Fibroblast of pulmonary artery (primary cell): Measurements from ENCODE around the gene VPREB3.

Experiments used
- DNase-seq: peaks from one replicate; pipeline ENCODE4 v3.0.0-alpha.2; 2010; ENCODE audit warnings: low read depth
- H3K4me3 ChIP-seq: replicated peaks from 2 replicates; pipeline ENCODE4 v1.5.1; 2011; ENCODE audit warnings: low read depth, mild to moderate bottlenecking, control low read depth, low read length, moderate library complexity
- TF ChIP-seq, protein P1 (sequence below): IDR thresholded peaks from 2 replicates; pipeline ENCODE4 v1.5.1; 2011; ENCODE audit warnings: mild to moderate bottlenecking, control low read depth, low read length, inconsistent platforms; ENCODE audit errors: missing control alignments

Gene VPREB3

GRCh38 chr22:23793326-23793725 lies 39.1 kb upstream of the VPREB3 start:
- no peak overlapping the region for H3K4me3 ChIP-seq
- no peak for DNase-seq
- TF ChIP-seq, protein P1, sequence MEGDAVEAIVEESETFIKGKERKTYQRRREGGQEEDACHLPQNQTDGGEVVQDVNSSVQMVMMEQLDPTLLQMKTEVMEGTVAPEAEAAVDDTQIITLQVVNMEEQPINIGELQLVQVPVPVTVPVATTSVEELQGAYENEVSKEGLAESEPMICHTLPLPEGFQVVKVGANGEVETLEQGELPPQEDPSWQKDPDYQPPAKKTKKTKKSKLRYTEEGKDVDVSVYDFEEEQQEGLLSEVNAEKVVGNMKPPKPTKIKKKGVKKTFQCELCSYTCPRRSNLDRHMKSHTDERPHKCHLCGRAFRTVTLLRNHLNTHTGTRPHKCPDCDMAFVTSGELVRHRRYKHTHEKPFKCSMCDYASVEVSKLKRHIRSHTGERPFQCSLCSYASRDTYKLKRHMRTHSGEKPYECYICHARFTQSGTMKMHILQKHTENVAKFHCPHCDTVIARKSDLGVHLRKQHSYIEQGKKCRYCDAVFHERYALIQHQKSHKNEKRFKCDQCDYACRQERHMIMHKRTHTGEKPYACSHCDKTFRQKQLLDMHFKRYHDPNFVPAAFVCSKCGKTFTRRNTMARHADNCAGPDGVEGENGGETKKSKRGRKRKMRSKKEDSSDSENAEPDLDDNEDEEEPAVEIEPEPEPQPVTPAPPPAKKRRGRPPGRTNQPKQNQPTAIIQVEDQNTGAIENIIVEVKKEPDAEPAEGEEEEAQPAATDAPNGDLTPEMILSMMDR: no peak

GRCh38 chr22:23791738-23792645 lies 37.8 kb upstream of the VPREB3 start:
- H3K4me3 ChIP-seq: no peak overlapping the region
- TF ChIP-seq, protein P1: no peak
- no peak for DNase-seq

GRCh38 chr22:23790819-23791737 lies 36.9 kb upstream of the VPREB3 start:
- DNase-seq: peak; percentile 39
- no peak overlapping the region for H3K4me3 ChIP-seq
- TF ChIP-seq, protein P1: no peak

DNA sequence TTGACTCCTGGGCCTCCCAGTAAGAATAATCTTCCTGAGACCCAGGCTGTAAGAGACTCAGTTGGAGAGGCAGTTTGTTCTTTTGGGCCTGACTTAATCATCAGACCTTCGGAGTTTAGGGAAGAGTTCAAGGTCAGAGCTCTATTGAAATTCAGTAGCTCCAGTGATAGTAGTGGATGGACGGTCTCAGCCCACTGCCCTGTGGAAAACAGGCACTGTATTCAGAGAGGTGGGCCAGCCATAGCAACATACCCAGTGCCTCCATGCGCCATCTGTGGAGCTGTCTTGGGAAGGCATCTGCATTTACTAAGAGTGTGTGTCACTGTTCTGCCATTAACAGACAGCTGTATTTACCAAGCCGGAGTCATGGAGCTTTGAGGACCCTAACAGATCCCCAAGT lies 35.4 kb upstream of the VPREB3 start:
- TF ChIP-seq, protein P1: peak; percentile 1
- DNase-seq: no peak
- no peak overlapping the region for H3K4me3 ChIP-seq

DNA sequence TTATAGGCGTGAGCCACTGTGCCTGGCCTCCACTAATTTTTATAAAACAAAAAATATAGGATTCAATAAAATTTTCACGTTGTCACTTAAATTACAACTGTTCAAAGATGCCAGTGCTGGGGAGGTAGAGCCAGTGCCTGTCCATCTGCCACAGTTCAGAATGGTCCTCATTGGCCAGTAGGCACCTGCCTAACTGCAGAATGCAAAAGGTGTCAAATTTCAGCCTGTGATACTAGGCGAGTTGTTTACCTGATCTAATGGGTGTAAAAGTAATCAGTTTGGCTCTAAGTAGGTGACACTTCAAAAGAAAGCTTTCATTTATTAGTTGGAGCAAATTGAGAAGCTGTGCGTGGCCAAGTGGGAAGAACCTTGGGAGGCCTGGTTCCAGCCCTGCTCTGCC lies 34.9 kb upstream of the VPREB3 start:
- DNase-seq: no peak
- H3K4me3 ChIP-seq: no peak overlapping the region
- TF ChIP-seq, protein P1: no peak

DNA sequence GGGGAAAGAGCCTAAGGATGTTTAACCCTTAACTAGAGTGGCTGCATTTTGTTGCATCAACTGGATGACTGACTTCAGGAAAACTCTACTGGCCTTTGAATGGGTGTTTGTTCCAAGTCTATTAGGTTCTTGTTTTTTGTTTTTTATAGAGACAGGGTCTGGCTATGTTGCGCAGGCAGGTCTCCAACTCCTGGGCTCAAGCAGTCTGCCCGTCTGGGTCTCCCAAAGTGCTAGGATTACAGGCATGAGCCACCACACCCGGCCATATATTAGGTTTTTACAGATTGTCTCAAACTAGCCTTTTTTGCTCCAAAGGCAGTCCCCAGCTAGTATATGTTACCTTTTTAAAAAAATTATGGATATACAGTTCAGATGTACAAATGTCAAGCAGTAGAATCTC lies 33.7 kb upstream of the VPREB3 start:
- DNase-seq: no peak
- TF ChIP-seq, protein P1: no peak
- peak overlapping the region; percentile 86 for H3K4me3 ChIP-seq
